ENCODE data around the gene FBXL15. TPM values are rescaled to one million over a fixed set of nuclear protein-coding genes. Genes with fewer than 3 reads are reported as not detected.

The FBXL15 gene
- total and polyA plus RNA-seq, 9 of the 15 experiments (the other 6 are each of a cell fraction or from before 2014, with no cell fraction given): 0.08 to 25.9 (median 3.5) TPM

DNA sequence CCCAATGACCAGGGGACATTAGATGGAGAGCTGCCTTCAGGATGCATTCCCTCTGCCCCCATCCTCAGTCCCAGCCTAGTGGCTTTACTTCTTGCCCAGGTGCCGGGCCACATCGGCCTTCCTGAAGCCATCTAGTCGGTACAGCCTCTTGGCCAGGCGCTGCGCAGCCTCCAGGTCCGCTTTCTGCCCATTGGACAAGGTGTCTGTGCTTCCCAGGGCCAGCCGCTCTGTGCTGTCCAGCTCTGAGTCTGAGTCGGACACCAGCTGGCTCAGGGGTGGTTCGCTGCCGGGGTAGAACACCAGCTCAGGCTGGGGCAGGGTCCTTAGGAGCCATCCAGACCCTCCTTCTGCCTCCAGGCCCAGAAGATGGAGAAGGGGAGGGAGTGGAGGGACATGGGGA, 8.3 kb upstream of the FBXL15 start (continued):
- TF ChIP-seq AFF4 (CRISPR knock-in tag; IDR thresholded peaks at IDR 0.05) (no peak), NELFE (IDR thresholded peaks at IDR 0.05; ENCODE audit: insufficient read depth, insufficient read length) (no peak), HSF4 (CRISPR knock-in tag; IDR thresholded peaks at IDR 0.05; ENCODE audit: borderline replicate concordance) (no peak), CREB1 (IDR thresholded peaks at IDR 0.05) (no peak), CREB1 (CRISPR knock-in tag; IDR thresholded peaks at IDR 0.05) (no peak), ZNF592 (IDR thresholded peaks at IDR 0.05) (no peak), DPF2 (IDR thresholded peaks at IDR 0.05) (no peak), ZNF507 (tag; conservative IDR thresholded peaks at IDR 0.05) (no peak), ZBTB17 (CRISPR knock-in tag; IDR thresholded peaks at IDR 0.05) (no peak), SETDB1 (IDR thresholded peaks at IDR 0.05; ENCODE audit: low read length) (no peak)
- TF ChIP-seq, protein P1, sequence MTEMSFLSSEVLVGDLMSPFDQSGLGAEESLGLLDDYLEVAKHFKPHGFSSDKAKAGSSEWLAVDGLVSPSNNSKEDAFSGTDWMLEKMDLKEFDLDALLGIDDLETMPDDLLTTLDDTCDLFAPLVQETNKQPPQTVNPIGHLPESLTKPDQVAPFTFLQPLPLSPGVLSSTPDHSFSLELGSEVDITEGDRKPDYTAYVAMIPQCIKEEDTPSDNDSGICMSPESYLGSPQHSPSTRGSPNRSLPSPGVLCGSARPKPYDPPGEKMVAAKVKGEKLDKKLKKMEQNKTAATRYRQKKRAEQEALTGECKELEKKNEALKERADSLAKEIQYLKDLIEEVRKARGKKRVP (CRISPR knock-in tag; IDR thresholded peaks at IDR 0.05): no peak
- TF ChIP-seq, protein P2, sequence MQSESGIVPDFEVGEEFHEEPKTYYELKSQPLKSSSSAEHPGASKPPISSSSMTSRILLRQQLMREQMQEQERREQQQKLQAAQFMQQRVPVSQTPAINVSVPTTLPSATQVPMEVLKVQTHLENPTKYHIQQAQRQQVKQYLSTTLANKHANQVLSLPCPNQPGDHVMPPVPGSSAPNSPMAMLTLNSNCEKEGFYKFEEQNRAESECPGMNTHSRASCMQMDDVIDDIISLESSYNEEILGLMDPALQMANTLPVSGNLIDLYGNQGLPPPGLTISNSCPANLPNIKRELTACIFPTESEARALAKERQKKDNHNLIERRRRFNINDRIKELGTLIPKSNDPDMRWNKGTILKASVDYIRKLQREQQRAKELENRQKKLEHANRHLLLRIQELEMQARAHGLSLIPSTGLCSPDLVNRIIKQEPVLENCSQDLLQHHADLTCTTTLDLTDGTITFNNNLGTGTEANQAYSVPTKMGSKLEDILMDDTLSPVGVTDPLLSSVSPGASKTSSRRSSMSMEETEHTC (IDR thresholded peaks at IDR 0.05): no peak
